Effector CD4-positive, alpha-beta T cell (primary cell): ENCODE measurements around the gene FILIP1.

Source experiments
- DNase-seq: peaks from one replicate; pipeline ENCODE4 v3.0.0-alpha.2; 2020

Gene FILIP1

DNA sequence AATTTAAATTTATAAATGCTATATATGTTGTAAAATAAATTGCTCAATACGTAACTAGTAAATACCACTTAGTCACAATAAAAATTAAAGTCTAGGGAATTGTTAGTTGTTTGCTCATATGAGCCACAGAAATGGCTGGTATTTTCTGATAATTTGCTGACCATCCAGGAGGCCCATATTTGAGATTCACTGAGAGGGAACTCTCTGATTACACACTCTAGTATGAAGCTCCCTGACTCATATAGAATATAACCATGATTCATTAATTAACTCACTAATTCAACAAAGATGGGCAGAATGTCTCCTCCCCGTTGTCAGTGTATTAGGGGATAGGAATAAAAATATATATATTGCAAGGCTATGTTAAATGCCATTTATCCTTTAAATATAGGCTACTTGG lies 162.4 kb downstream of the FILIP1 start:
- DNase-seq = no peak

DNA sequence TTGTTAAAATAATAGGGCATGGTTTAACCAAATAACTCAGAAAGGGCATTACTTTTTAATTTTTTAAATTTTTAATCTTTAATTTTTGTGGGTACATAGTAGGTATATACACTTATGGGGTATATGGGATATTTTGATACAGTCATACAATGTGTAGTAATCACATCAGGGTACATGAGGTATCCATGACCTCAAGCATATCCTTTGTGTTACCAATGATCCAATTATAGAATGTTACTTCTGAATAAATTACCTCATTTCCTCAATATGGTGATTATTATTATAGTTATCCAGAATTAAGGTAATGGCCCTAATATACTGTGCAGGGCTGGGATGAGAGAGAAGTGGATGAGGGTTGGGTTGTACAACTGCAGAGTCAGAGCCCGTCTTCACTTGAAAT lies 163.9 kb downstream of the FILIP1 start:
- no peak for DNase-seq

DNA sequence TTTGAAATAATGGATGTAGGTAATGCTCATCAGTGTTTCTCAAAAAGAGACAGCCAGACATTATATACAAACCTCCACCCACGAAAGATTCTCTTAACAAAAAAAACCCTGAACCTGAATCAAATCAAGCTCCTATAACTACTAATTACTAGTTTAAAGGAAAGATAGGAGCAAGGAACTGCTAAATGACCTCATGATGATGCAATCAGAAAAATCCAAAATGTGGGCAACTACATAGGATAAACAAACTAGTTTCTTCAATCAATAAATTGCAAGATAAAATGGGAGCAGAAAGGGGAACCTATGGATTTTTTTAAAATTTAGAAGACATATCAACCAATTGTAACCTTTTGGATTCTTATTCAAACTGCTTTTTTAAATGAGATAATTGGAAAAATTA lies 165.8 kb downstream of the FILIP1 start:
- DNase-seq = no peak

DNA sequence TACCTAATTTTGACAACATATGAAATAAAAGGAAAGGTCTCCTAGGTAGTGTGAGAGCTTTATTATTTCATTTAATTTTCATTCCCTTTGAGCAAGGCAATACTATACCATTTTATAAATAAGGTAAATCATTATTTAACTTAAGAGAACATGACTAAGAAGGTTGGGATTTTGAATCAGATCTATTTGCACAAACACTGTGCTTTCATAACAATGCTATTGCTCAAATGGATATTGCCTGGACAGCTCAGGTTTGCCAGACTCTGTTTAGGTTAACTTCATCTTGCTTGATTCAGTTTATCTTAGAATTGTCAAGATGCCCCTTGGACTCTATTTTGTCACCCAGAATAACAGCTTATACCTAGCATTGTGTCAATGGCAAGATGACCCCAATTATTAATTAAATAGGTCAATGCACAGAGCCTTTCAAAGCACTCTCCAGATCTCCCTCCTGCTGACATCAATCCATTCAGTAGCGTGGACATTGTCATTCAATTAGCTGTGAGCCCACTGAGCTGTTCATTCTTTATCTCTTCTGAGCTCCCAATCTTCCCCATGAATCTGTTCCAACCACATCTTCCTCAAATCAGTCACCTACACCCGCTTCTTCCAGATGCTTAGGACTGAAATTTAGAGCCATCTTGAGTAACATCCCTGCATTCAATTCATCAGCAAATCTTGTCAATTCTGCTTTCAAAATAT lies 166.9 kb downstream of the FILIP1 start:
- DNase-seq = no peak

DNA sequence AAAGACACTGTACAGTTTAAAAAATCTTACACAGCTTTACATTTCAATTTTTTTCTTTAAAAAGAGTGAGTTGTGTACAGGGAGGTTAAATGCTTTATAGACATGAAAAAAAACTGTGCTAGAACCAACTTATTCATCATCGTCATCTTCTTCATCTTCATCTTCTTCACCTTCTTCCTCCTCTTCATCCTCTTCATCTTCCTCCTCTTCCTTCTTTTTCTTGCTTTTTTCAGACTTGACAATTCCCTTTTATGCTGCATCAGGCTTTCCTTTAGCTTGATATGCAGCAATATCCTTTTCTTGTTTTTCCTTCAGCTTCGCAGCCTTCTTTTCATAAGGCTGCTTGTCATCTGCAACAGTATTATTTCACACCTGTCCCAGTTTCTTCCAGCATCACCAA lies 174.7 kb downstream of the FILIP1 start:
- DNase-seq = no peak

DNA sequence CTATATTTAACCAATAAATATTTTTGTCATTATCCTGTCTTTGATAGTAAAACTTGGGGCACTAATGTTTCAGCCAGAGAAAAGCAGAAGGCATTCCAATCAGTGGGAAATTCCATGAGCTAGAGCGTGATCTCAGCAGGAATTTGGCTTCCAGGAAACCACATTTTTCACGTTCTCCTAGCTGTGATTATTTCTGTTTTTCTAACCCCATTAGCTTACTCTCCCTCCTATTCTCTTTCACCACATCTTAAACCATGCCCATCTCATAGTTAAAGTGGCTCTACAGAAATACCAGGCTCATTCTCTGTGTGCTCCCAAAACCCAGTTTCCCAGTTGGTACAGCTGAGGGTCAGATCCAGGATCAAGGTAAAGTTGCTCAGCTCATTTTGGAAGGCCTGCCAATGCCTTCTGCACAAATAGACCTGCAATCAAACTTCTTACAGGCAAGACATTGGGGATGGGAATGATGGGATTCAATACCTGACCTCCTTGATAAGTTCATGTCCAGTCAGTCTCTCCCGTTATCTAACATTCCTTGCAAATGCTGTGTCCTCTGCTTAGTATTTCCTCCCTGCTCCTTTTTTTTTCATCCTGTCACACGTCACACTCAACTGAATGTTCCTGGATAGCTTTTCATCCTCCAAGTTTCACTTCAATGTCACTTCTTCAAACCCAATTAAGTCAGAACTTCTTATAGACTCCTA lies 175.9 kb downstream of the FILIP1 start:
- DNase-seq = no peak

DNA sequence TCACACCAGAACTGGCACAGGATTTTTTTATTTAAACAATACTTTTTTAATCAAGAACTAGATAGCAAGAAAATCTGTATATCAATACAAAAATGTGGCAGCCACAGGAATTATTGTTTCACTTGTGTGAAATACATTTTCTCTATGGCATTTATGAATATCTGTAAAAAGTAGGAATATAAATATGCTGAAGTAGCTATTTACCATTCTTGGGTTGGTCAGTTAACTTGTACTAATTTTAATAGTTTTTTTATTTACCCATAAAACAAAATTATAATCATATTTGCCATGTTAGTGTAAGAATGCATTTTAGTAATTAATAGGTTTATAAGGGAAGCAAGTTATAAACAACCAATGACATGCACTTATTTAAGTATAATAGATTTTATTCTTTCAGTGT lies 177.6 kb downstream of the FILIP1 start:
- DNase-seq = no peak

DNA sequence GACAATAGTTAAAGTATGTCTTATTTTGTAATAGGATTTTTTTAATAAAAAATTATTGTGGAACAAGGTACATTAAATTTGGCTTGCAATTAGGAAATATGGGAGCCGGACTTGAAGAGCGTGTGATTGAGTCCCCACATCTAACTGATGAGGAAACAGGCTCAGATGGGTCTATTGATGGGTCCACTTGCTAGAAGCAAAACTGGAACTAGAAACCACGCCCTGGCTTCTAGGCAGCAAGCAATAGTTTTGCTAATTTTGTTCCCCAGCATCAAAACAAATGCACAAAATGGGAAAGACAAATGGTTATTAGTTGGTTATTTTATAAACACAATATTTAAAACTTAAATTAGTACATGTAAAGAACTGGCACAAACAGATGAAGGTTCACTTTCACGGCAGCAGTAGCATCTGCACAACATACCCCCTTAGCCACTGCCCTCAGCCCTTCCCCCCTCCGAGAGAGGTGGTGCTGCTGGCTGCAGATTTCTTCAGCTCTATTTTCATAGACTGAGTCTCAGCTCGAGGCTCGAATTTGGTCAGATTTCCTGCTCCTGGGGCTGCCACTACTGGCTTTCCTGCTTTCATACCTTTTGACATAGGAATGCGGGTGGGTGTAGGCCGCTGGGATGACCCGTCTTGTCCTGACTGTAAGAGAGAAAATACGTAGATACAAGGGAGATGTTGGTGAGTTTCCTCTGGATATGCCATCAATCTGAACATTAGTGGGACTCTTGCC lies 185.2 kb downstream of the FILIP1 start:
- no peak for DNase-seq

DNA sequence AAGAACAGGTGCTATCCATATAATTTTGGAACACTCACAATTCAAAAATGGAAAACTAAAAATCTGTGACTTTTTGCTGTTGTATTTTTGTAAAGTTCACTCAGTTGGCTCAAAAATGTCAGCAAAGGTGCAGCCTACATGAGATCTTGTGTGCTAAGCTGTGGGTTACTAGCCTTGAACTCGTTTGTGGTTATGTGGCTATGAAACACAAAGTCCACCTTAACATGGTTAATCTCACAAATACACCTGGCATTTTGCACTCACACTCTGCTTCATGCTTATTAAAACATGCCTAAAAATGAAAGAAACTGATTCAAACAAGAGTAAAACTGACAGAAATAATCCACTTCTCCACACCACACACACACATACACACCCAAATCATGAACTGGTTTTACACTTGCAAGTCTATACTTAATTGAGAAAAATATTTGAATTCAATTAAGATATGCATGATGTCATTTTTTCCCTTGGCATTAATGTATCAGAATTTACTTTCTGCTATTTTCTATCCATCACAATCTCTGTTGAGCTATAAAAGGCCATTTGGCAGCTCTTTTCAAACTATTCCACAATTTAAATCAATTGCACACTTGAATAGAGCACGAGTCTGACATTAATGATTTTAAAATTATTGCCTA lies 186.1 kb downstream of the FILIP1 start:
- DNase-seq = no peak

DNA sequence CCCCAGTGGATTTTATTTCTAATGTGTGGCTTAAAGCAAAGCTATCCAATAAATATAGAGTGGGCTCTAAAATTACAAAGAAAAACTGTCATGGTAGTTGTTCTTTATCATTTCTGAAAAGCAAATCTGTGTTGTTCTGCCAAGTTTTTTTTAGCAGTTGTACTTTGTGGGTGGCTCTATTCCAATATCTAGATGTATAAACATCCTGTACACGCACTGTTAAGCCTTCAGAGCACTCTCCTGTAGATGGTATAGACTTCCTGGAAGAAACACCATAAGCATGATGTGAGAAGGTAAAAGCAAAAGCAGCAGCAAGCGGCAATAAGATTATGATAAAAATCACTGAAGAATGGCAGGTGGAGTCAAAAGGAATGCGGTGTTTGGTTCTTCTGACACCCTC lies 187.5 kb downstream of the FILIP1 start:
- DNase-seq = no peak

DNA sequence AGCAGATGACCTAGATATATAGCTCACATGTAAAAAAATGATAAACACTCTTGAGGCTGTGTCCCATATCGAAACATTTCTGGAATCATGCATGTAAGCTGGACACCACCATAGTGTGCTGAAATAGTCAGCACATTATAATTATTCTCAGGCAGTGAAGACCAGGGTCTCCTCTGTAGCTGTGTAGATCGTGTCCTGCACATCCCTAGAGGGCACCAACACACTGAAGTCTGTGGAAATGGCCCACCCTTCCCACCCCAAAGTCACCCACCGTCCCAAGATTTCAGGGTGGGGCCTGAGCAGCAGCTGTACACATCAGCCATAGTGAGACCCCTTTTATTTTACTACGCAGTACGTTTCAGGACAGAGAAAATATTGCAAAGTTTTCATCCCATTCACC lies 188.0 kb downstream of the FILIP1 start:
- DNase-seq = no peak

DNA sequence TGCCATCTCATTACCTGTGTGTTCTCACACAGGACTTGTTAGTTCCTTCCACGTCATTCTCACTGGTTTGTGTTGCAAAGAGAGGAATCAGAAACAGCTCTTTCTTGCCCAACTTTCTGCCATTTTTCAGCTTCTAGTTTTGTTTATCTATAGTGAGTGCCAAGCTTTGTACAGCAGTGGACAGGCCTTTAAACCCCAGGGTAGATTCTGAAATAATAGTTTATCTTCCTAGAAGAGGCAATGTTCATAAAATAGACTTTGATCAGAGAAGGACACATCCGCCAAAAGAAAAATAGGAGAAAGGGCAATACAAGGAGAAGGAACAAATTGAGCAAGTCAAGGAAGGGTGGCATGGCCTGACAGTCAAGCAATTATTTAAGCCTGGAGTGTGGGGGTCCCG lies 191.3 kb downstream of the FILIP1 start:
- DNase-seq = no peak

DNA sequence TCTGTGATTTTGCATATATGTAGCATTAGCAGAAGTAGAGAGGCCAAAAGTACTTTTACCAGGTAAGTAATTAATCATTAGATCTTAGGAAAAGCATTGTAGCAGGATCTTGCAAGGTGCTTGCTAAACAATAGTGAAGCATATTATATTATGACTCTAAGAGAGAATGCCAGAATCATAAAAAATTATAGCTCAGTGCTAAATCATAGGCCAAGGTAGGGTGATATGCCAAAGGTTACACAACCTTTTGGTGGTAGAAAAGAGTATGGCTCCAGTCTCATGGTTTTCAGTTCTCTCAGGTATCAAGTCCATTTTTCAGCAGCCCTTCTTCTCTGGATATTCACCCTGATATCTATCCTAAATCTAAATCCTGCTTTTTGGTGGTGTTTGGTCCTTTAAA lies 192.1 kb downstream of the FILIP1 start:
- DNase-seq = no peak

DNA sequence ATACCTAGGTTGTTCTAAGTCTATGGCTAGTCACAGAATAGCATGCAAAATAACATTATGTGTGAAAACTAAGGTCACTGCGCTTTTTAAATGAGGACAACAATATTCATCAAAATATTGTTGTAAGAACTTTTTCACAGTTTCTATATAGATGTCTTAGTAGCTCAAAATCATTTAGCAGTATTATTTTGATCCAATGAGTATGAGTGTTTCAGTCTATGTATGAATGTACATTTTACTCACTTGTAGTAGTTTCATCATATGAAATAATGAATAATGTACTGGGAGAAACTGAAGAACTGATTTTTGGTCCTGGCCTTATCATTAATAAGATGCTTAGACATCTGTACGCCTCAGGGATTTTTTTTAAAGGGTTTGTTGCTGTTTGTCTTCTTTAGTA lies 192.5 kb downstream of the FILIP1 start:
- no peak for DNase-seq

DNA sequence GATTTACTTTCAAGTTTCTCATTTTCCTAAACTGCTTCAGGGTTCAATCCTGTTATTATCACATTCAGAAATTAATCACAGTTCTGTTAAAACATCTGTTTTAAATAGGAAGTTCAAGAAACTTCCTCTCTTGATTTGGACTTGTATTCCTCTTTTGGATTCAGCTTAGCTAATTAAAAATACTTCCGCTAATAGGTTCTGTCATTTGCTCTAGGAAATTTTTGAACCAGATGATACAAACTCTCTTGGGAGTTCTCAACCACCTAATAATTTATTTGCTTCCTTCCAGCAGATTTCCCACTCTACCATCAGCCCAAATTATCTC lies 193.1 kb downstream of the FILIP1 start:
- no peak for DNase-seq

DNA sequence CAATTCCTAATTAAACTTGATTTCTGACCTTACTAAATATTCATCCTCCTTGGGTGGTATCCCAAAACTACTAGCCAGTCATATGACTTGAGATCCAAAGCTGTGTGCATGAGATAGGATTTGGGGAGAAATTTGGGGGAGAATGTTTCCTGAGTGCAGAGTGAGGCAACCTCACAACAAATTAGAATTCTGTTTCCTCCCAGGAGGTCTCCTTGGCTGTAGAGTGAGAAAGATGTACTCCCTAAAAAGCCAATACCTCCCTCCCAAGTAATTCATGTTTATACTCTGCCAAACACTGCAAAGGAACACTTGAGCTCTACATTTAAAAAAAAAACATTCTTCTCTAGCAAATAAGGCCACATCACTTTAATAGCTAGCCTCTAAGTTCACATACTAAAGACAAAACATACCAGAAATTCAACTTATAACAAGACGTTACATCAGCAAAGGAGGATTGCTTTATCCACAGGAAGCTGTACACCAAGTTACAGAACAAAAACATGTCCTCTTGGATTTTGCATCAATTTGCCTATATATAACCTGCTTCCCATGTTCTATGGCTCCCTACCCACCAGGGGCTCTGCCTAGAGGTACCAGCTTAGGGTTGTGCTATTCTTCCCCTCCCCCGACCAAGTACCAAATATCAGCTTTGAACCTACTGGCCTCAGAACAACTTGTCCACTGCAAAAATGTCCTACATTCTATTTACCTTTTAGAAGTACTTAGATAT lies 193.6 kb downstream of the FILIP1 start:
- no peak for DNase-seq

DNA sequence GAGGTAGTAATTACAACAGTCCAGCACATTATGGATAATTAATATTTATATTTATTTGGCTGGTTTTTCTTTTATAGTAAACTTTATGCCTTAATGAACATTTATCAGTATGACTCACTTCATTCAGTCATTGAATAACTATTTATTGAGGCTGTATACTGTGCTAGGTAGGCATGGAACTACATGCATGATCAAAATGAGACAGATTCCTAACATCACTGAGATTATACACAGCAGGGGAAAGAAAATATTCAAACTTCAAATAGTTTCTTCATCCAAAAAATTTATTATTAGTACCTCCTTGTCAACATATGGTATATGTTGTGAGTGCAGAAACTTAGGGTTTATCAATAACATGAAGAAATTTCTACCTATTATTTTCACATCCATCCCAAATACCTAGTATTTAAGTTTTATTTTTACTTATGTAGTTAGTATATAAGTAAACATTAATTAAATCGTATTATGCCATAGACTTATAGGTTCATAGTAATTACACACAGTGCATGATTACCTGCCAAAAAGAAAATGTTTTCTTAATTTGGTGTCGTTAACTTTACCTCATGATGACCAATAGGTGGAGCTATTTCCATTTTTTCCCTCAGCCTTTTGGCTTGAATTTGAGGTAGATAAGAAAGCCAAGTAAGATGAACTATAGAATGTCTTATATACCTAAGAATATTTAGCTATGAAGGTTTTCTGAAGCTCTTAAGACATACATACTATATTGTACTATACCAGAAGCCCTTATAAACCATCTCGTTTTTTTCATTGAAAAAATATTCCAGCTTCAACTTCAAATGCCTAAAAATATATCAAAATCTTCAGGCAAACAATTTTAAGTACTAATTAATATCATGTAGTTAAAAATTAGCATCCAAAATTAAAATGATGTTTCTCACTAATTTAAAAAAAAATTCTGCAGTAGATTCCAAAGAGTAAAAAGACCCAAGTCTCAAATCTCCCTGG lies 196.5 kb downstream of the FILIP1 start:
- DNase-seq = no peak

DNA sequence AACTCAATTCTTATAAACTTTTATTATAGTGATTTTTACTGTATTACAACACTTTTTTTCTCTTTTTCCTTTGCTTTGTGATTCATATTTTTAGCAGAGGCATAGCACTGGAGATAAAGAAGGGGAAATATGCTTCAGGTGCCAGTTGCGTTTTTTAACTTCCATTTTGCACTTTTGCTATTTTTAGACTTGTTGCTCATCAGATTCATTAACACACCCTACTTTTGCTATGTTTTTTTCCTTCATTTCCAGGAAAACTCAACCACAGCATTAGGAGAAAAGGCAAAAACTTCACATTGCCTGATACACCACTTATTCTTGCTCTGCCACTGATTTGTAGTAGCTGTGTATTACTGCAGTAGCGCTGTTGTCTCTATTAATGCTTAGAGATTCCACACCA lies 201.0 kb downstream of the FILIP1 start:
- no peak for DNase-seq

DNA sequence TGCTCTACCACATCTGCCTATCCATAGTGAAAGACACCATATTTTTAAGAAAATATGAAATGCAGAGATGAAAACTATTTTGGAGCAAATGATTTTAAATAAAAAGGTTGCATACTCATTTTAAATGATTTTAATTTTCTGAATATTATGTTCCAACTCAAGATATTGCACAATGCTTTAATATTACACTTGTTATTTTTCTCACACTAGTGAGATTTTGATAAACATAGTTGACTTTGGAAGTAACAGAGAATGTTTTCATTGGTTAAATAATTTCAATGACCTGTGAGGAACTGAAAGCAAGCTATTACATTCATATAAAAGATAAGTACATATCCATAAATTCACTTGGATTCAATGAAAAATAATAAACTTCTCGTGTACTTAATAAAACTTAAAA lies 201.9 kb downstream of the FILIP1 start:
- no peak for DNase-seq

DNA sequence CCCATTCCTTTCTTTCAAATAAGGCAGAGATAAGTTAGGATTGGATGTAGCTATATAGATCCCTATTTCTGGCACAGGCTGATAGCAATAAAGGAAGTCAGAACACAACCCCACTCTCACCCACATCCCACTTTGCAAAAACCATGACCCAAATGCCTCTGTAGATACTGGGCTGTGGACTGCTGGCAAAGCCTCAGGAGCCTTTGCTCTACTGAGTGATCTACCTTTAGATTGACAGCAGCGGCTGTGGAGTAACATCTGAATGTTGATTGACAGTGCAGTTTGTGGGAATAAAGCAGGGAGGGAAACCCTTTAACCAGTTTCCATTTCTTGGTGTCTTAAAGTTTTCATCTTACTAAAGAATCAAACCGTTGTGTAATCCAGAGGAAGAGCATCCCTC lies 202.3 kb downstream of the FILIP1 start:
- no peak for DNase-seq

DNA sequence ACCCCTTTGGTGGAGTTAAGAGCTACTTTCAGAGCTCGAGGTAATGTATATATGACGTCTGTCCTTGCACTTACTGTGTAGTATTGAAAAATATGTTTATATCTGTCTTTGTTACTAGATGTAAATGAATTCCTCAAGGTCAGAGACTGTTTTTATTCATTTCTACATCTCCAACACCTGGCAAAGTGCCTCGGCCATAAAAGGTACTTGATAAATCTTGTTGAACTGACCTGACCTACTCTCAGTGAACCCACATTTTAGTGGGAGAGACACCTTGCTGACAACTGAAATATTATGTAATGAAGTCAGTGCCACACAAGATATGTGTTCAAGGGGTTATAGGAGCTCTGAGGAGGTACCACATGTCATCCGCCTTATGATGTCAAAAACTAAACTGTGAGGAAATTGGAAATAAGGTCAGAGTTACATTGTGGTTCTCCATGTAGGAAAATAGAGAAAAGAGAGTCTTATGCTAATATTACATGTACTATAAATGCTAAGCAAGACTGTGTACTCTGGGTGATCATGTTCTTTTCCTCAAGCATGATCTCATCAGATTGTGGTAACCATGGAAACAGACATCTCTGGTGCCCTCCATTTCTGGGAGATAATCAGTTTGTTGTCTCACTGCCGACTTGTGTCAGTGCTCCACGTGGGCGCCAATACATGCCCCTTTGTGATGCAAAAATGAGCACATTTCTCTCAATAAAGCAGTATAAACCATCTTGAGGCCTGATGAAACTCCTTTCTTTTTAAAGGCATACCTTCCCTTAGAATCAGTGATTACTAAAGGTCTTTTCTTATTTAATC lies 203.3 kb downstream of the FILIP1 start:
- DNase-seq = no peak
